ENCODE results near the gene AMN1.
"Not testable (repeated sequence)": the region's sequence is repeated elsewhere in the genome, so short reads cannot be mapped to it uniquely, and the experiment has no call there.

Gene AMN1

DNA sequence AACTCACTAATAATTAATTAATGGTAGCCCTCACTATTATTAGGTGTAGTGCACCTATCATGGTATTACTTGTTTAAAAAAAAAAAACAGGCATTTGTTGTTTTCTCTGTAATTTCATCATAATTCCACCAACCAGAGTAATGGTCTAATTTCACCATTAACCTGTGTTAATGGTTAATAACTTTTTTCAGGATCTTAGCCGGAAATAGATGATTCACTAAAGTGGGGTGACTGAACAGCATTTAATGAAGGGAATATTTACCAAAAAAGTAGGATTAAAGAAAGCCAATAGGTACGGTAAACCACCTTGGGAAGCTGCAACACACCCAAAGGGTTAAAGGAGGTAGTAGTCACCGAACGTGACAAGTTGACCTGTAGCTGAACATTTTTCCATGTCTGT, 56.3 kb downstream of the AMN1 start:
- DNase-seq: no peak

- not testable (repeated sequence) for DNase-seq
Observed at GRCh38 chr12:31669582-31669981, 59.2 kb downstream of the AMN1 start.

DNA sequence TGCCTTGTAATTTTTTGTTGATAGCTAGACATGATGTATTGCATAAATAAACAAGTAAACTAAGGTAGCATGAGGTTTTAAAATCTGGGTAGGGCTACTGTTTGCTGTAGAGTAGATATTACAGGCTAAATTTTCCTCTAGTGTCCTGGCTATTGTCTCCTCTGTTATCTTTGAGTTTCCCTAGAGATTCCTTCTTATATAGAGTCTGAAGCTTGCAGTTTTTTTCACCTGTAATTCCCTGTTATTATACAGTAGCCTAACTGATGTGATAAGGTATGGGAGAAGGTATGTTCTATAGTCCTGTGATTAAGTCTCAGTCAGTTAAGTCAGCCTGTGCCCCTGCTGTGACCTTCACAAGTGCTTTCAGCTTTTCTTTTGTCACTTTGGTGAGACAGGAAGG, 59.8 kb downstream of the AMN1 start:
- no peak for DNase-seq

DNA sequence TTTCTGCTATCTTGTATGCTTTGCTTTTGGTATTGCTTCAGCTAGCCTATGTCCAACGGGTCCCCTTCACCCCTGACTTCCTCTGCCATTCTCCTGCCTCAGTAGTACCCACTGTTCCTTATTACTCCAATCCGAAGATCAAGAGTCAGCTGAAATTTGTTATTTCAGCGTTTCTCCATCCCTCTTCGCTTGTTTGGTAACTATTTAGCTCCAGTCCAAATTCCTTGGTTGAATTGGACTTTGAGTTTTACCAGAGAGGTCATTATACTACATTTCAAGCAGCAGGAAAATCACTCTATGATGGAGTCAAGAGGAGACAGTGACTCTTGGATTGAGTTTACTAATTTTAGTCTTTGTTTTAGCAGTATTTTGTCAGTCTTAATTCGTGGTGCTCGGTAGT, 64.8 kb downstream of the AMN1 start:
- DNase-seq: no peak

- DNase-seq: no peak
Observed at GRCh38 chr12:31663576-31663975, 65.2 kb downstream of the AMN1 start.

DNA sequence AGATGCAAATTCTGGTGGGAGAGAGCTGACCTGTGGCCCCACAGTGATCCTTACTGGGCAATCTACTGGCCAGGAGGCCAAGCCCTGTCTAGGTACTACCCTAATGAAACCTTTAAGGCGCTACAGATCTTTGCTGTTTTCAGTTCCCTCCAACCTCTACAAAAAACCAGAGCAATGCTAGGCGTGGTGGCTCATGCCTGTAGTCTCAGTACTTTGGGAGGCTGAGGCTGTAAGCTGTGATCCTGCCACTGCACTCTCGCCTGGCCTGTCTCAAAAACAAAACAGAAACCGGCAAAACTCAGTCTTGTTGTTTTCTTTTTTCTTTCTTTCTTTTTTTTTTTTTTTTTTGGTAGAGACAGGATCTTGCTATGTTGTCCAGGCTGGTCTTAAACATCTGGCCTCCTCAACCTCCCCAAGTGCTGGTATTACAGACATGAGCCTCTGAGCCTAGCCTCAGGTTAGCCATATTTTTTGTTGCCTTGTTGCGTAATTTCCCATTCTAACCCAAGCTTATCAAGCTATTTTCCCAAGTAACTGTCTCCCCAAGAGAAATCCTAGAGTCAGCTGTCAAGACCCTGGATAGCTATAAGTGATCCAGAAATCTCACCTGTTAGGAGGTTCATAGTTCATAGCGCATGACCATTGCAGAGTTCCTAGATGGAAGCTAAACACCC, 66.5 kb downstream of the AMN1 start:
- DNase-seq: no peak

GRCh38 chr12:31659087-31659942, 69.5 kb downstream of the AMN1 start, which contains the start of gene ETFBKMT:
Gene ETFBKMT, plus strand, starts transcription at chr12:31659688. Its CDS starts 2,266 bp downstream, at chr12:31661954.
- DNase-seq: peak; percentile 97

DNA sequence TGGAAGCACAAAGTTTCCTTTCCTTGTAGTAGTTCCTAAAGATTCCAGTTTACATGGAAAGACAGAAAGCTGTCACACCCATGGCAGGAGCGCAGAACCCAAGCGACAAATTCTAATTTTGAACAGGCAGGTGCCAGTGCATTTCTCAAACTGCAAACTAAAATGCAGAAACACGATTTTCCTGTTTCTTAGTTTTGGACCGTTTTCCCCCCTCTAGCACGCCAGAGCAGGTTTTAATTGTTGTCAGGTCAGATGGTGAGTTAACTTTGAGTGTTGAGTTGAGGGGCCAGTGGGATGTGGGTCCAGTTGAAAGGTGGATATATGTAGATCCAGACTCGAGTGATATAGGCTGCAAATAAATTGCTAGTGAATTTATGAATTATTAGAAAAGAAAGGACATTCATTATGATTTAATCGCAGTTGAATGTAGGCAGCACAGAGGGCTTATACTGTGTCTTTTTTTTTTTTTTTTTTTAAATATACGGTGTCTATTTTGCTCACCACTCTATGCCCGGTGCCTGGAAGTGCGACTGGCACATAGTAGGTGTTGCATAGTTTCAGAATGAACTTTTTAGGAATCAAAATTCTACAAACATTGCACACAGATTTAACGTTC, 70.2 kb downstream of the AMN1 start:
- DNase-seq: no peak

DNA sequence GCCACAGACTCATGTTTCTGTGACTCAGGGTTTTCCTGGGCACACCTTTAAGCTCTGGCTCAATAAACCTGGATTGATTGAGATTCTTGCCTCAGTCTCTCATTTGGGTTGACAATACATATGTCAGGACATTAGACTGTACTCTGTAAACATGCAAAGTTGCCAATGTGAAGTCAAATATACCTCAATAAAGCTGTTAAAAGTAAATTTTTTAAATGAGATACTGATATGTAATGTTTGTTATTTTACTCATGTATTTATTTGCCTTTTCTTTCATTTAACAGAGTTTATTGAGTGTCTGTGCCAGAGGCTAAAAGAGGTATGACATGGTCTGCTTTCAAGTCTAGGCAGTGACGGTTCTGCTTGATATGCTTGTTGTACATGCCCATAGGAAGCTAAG, 73.0 kb downstream of the AMN1 start:
- DNase-seq: no peak

DNA sequence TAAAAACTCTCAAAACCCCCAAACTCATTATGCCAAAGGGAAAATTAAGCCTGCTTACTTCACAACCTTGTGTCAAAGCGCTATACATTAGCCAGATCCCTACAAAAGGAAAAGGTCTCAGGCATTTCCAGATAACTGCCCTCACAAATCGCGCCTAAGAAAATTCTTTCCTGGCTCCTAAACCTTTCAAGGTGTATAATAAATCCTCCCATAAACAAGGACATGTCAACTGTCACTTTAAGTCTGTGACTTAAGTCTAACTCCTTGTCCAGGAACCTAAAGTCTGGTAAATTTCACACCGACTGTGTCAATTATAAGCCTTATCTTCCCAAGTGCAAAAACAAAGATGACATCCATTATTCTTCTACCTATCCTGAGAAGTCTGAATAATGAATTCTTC, 73.6 kb downstream of the AMN1 start:
- no peak for DNase-seq

GRCh38 chr12:31651893-31652521, 76.8 kb downstream of the AMN1 start:
- DNase-seq: peak; percentile 49

- no peak for DNase-seq
Observed at GRCh38 chr12:31650918-31651317, 77.9 kb downstream of the AMN1 start.

GRCh38 chr12:31647086-31647491, 81.7 kb downstream of the AMN1 start:
- peak; percentile 51 for DNase-seq

- DNase-seq: peak; percentile 36
Observed at GRCh38 chr12:31645924-31646323, 82.9 kb downstream of the AMN1 start.

GRCh38 chr12:31644536-31644935, 84.3 kb downstream of the AMN1 start:
- no peak for DNase-seq

DNA sequence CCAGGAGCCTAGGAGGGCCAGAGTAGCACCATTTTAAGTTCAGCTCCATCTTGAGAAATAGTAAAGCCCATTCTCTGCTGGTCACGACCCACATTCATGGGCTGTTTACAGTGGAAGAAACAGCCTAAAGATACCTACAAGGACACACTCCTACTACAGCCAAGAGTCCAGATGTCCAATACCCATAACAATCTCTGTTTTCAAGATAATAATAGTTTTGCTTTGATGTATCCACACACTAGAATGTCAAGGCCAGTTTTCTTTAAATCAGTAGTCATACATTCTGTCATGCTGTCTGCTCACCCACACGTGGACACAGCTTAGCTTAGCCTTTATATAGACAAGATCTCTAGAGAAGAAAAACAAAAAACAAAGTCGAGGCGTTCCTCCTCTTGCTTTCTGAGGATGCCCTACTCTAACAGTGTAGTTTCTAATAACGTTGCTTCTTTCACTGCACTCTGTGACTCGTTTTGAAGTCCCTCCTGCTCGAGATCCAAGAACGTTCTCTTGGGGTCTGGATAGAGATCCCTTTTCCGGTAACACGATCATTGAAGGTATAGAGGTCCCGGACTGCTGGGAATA, 87.2 kb downstream of the AMN1 start:
- no peak for DNase-seq

- DNase-seq: no peak
Observed at GRCh38 chr12:31634620-31635019, 94.2 kb downstream of the AMN1 start.

GRCh38 chr12:31633464-31633863, 95.4 kb downstream of the AMN1 start:
- no peak for DNase-seq

GRCh38 chr12:31631809-31632208, 97.0 kb downstream of the AMN1 start:
- DNase-seq: no peak

GRCh38 chr12:31631023-31631724, 97.6 kb downstream of the AMN1 start:
- no peak for DNase-seq

DNA sequence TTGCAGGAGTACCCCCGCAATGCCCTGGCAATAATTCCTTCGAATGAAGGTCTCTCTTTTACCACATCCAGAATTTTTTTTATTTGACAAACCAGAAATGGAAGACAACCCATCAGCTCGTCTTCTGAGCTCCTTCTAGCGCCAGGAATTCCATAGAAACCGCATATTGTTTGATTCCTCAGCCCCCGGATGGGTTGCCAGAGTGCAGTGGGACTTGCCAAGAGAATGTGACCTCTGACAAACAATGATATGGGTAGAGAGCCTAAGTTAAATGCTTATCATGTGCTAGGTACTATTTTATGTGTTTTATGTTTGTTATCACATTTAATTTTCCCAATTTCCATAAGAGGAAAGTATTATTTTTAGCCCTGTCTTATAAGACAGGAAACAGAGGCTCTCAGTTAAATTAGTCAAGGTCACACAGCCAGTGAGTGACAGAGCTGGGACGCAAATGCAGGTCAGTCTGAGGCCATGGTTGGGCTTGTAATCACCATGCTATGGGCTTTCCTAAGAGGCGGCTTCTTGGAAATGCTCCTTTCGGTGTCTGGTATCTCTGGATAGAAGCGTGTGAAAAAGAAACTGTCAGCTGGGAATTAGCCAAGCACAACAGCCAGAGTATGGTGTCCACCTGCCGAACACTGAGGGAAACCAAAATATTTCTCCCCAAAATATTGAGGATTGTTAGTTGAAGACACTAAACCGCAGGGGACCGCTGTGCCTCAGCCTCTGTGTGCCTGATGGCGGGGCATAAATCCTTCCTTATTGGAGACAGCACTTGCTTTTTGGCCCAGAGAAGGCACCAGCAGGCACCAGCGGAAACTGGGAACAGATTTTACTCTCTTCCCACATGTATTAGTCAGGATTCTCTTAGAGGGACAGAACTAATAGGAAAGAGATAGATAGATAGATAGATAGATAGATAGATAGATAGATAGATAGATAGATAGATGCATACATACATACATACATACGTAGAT, 98.8 kb downstream of the AMN1 start:
- no peak for DNase-seq

All from hematopoietic multipotent progenitor cell treated with erythropoietin and hydrocortisone succinate and interleukin-3 and kit ligand, for 4 days (in vitro differentiated cells).